Breast epithelium (tissue), 3 donors: Measurements from ENCODE around the gene RPL11.

Experiments
- POLR2A ChIP-seq: fragments of 450-650 bp; IDR thresholded peaks from one replicate; pipeline ENCODE4 v1.6.1; 2016; ENCODE audit warnings: antibody characterized with exemption, mild to moderate bottlenecking, moderate library complexity
- POLR2AphosphoS5 ChIP-seq, 3 donors: sonication (generic); formaldehyde crosslinking; IDR thresholded peaks; one replicate each; pipeline ENCODE4 v1.6.1; 2017; ENCODE audit warnings: antibody characterized with exemption in 3 of 3

DNA sequence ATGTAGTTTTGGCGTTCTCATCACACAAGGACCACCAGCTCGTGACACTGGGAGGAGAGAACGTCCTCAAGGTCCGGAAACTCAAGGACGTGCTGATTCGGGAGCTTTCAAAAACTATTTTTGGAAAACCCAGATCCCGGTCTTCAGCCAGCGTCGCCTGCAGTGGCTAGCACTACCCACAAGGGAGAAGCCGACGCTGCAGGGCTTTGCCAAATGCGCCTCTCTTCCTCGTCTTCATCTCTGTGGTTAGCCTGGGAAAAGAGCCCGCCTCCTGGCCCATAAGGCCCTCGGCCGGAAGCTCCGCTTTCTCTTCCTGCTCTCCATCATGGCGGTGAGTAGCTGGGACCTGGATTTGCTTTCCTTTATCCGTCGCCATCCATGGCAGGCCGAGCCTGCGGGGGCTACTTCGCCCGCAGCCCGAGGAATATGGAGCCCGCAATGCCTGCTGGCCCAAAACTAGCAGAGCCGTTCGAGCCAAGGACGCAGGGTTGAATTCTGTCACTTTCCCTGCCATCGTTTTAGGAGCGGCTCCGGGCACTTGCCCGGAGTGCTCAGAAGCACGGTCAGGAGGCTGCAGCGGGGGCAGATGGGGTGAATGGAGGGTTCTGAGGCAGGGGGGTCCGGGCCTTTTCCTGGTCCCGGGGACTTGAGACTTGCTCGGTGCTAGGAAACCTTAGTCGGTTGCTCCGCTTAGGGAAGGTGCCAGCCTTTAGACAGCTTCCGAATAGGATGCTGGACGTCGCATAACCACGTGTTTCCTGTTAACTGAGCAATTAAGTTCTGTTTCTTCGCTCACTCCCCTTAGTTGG, at the start of gene RPL11:
- TF ChIP-seq POLR2AphosphoS5 (IDR thresholded peaks at IDR 0.05) (peak; percentile 96 to 99 (median 98)), POLR2A (peak; percentile 84)
